H1 (cell line): ENCODE data around the gene TRUB1. TPM values are rescaled to one million over a fixed set of nuclear protein-coding genes. Genes with fewer than 3 reads are reported as not detected.

ENCODE experiments used
- CTCF ChIA-PET: fragments of 300-600 bp; sonication (Branson Sonifier 250); formaldehyde crosslinking; loops from one replicate; lab custom pipeline; 2021; ENCODE audit not compliant: partially characterized antibody; lab: Charles Lee
- POLR2A ChIA-PET: fragments of 300-600 bp; sonication (Branson Sonifier 250); formaldehyde crosslinking; loops from one replicate; lab custom pipeline; 2021; ENCODE audit warnings: inconsistent platforms; ENCODE audit not compliant: partially characterized antibody; lab: Charles Lee
- DNase-seq, 2 experiments: peaks; one replicate each; pipeline versions ENCODE4 v3.0.0 to v3.0.0-alpha.2; 2010 to 2022; ENCODE audit warnings: low spot score in 2 of 2, low read depth in 1 of 2, mixed read lengths in 1 of 2
- FAIRE-seq: peaks from 2 replicates; lab custom pipeline; 2011; peaks lifted over from hg19 to GRCh38; lab: Jason Lieb, UNC
- H2AFZ ChIP-seq: 2 replicates; pipeline ENCODE4 v1.8.1; 2012; ENCODE audit warnings: low read length, inconsistent platforms
- H2AK5ac ChIP-seq: 2 replicates; pipeline ENCODE4 v1.6.1; 2013; ENCODE audit warnings: low read depth, low read length
- H2BK120ac ChIP-seq: replicated peaks from 2 replicates; pipeline ENCODE3; 2013; ENCODE audit warnings: low read depth, low read length, inconsistent platforms
- H2BK12ac ChIP-seq: 2 replicates; pipeline ENCODE4 v1.6.1; 2013; ENCODE audit warnings: low read depth, low read length
- H2BK15ac ChIP-seq: 2 replicates; pipeline ENCODE4 v1.6.1; 2013; ENCODE audit warnings: low read length
- H2BK20ac ChIP-seq: 2 replicates; pipeline ENCODE4 v1.6.1; 2013; ENCODE audit warnings: low read length
- H2BK5ac ChIP-seq: 2 replicates; pipeline ENCODE4 v1.6.1; 2013; ENCODE audit warnings: low read depth, low read length
- H3K14ac ChIP-seq: 2 replicates; pipeline ENCODE4 v1.6.1; 2013; ENCODE audit warnings: inconsistent platforms; ENCODE audit not compliant: insufficient read length
- H3K18ac ChIP-seq: 2 replicates; pipeline ENCODE4 v1.6.1; 2013; ENCODE audit warnings: low read length; ENCODE audit errors: extremely low read depth
- H3K23ac ChIP-seq: 2 replicates; pipeline ENCODE4 v1.6.1; 2013; ENCODE audit warnings: inconsistent platforms; ENCODE audit not compliant: insufficient read length
- H3K23me2 ChIP-seq: 2 replicates; pipeline ENCODE4 v1.6.1; 2013; ENCODE audit warnings: low read depth, low read length
- H3K27ac ChIP-seq: 2 replicates; pipeline ENCODE4 v1.6.1; 2011; ENCODE audit warnings: low read depth, low read length, inconsistent platforms
- H3K27me3 ChIP-seq, 4 experiments: replicated peaks in 1 of 4; 1 replicate in 1 of 4; 2 replicates in 3 of 4; pipeline versions ENCODE4 v1.6.1 to v1.8.1; 2011 to 2013; ENCODE audit warnings: low read length in 3 of 4, mild to moderate bottlenecking in 3 of 4, inconsistent platforms in 2 of 4, mixed read lengths in 2 of 4, moderate library complexity in 1 of 4; ENCODE audit not compliant: control insufficient read depth in 3 of 4, insufficient read depth in 3 of 4; ENCODE audit errors: extremely low read depth in 1 of 4
- H3K36me3 ChIP-seq, 4 experiments: 2 replicates each; pipeline versions ENCODE4 v1.6.1 to v1.8.1; 2011 to 2013; ENCODE audit warnings: mild to moderate bottlenecking in 4 of 4, low read length in 3 of 4, moderate library complexity in 2 of 4, control low read depth in 1 of 4, inconsistent platforms in 1 of 4; ENCODE audit not compliant: insufficient read depth in 4 of 4, control insufficient read depth in 2 of 4
- H3K4ac ChIP-seq: replicated peaks from 2 replicates; pipeline ENCODE3; 2013; ENCODE audit warnings: low read length, low read depth, mixed read lengths, inconsistent platforms; ENCODE audit not compliant: insufficient read length
- H3K4me1 ChIP-seq, 4 experiments: replicated peaks in 1 of 4; 1 replicate in 1 of 4; 2 replicates in 3 of 4; pipeline versions ENCODE4 v1.6.1 to v1.8.1; 2011 to 2013; ENCODE audit warnings: low read length in 3 of 4, inconsistent platforms in 2 of 4, mixed read lengths in 1 of 4; ENCODE audit not compliant: insufficient read depth in 4 of 4, control insufficient read depth in 3 of 4
- H3K4me2 ChIP-seq, 2 experiments: 2 replicates each; pipeline versions ENCODE4 v1.6.1 to v1.8.1; 2011 to 2013; ENCODE audit warnings: low read depth in 2 of 2, low read length in 2 of 2, control low read depth in 1 of 2, inconsistent platforms in 1 of 2, mild to moderate bottlenecking in 1 of 2; ENCODE audit not compliant: insufficient read depth in 1 of 2
- H3K4me3 ChIP-seq, 4 experiments: fragments of 200-600, 300-600 bp in 1 of 4; sonication (generic), shearing (Covaris generic), sonication (Bioruptor Twin) in 1 of 4; 2 replicates each; pipeline versions ENCODE4 v1.5.1 to v1.8.1; 2011 to 2016; ENCODE audit warnings: low read length in 4 of 4, low read depth in 3 of 4, control low read depth in 2 of 4, inconsistent platforms in 2 of 4, mild to moderate bottlenecking in 2 of 4, mixed read lengths in 1 of 4, moderate library complexity in 1 of 4; ENCODE audit not compliant: insufficient read depth in 2 of 4; ENCODE audit errors: extremely low read depth in 1 of 4
- H3K56ac ChIP-seq: replicated peaks from 2 replicates; pipeline ENCODE3; 2013; ENCODE audit warnings: low read depth, mild to moderate bottlenecking, mixed read lengths, low read length, inconsistent platforms; ENCODE audit not compliant: insufficient read length
- H3K79me1 ChIP-seq: 2 replicates; pipeline ENCODE4 v1.6.1; 2013; ENCODE audit warnings: low read depth, low read length, control low read depth
- H3K79me2 ChIP-seq, 2 experiments: 2 replicates each; pipeline versions ENCODE4 v1.6.1 to v1.8.1; 2012 to 2013; ENCODE audit warnings: low read length in 2 of 2, mild to moderate bottlenecking in 2 of 2, inconsistent platforms in 1 of 2; ENCODE audit not compliant: insufficient read depth in 2 of 2, control insufficient read depth in 1 of 2
- H3K9ac ChIP-seq, 4 experiments: replicated peaks in 1 of 4; 1 replicate in 1 of 4; 2 replicates in 3 of 4; pipeline versions ENCODE4 v1.6.1 to v1.8.1; 2011 to 2013; ENCODE audit warnings: low read depth in 3 of 4, low read length in 3 of 4, control low read depth in 2 of 4, mild to moderate bottlenecking in 2 of 4, moderate library complexity in 2 of 4, inconsistent platforms in 1 of 4; ENCODE audit errors: extremely low read depth in 1 of 4
- H3K9me3 ChIP-seq, 2 experiments: 2 replicates each; pipeline versions ENCODE4 v1.6.1 to v1.8.1; 2012 to 2013; ENCODE audit warnings: mild to moderate bottlenecking in 2 of 2, moderate library complexity in 2 of 2, control low read depth in 1 of 2, inconsistent platforms in 1 of 2, low read depth in 1 of 2, low read length in 1 of 2, mixed read lengths in 1 of 2; ENCODE audit not compliant: insufficient read depth in 2 of 2
- H4K20me1 ChIP-seq, 2 experiments: replicated peaks in 1 of 2; 2 replicates each; pipeline versions ENCODE3 to v1.8.1; 2011 to 2013; ENCODE audit warnings: inconsistent platforms in 2 of 2, low read length in 2 of 2, mild to moderate bottlenecking in 1 of 2; ENCODE audit not compliant: insufficient read depth in 2 of 2, control insufficient read depth in 1 of 2
- H4K5ac ChIP-seq: 2 replicates; pipeline ENCODE4 v1.6.1; 2013; ENCODE audit warnings: low read length, low read depth, mixed read lengths, inconsistent platforms; ENCODE audit not compliant: insufficient read length
- H4K8ac ChIP-seq: 2 replicates; pipeline ENCODE4 v1.8.0; 2013; ENCODE audit warnings: mild to moderate bottlenecking, moderate library complexity, low read length, inconsistent platforms; ENCODE audit not compliant: insufficient read depth; ENCODE audit errors: extremely low read depth
- H4K91ac ChIP-seq: replicated peaks from 2 replicates; pipeline ENCODE3; 2013; ENCODE audit warnings: low read length, mixed read lengths, inconsistent platforms; ENCODE audit not compliant: insufficient read length
- POU5F1 ChIP-seq: IDR thresholded peaks from 2 replicates; pipeline ENCODE4 v1.6.1; 2011; ENCODE audit warnings: low read depth, mild to moderate bottlenecking, low read length, moderate library complexity
- WGBS, 2 experiments: shearing (Covaris generic) in 1 of 2; methylation state at CpG; one replicate each; pipeline versions ENCODE4 v1.1.6 to v1.1.7; 2013 to 2015; ENCODE audit warnings: low lambda C conversion rate in 2 of 2, mixed read lengths in 2 of 2, inconsistent platforms in 1 of 2, low coverage in 1 of 2, missing lambda C conversion rate in 1 of 2; ENCODE audit not compliant: insufficient replicate concordance in 2 of 2, insufficient coverage in 1 of 2, insufficient read length in 1 of 2; ENCODE audit errors: extremely low coverage in 1 of 2, missing lambda C conversion rate in 1 of 2; 5-methylcytosine and 5-hydroxymethylcytosine counted together
- polyA plus RNA-seq, 7 experiments: library from polyadenylated mRNA; depleted of rRNA in 3 of 7; stranded (reverse) in 5 of 7; unstranded in 2 of 7; fragments of >200 nt in 5 of 7; fragments of 200-250 nt in 2 of 7; gene quantifications; 1 replicate in 5 of 7; 2 replicates in 1 of 7; 4 replicates in 1 of 7; pipeline versions ENCODE4 v1.2.1 to v1.2.3, GENCODE V29; 2011 to 2013; ENCODE audit warnings: missing spikeins in 2 of 7, mixed read lengths in 2 of 7
- total RNA-seq: library from RNA; stranded (reverse); fragmentation: NEBNext Ultra II Directional; extraction: Animal tissue kit (Norgen Biotek cat#: 25700); gene quantifications from 2 replicates; pipeline ENCODE4 v1.2.1, GENCODE V29; 2021

TRUB1 gene
- total and polyA plus RNA-seq, 2 of the 8 experiments (the other 6 are each of a cell fraction or from before 2014, with no cell fraction given): 6.3 to 22.2 TPM

DNA sequence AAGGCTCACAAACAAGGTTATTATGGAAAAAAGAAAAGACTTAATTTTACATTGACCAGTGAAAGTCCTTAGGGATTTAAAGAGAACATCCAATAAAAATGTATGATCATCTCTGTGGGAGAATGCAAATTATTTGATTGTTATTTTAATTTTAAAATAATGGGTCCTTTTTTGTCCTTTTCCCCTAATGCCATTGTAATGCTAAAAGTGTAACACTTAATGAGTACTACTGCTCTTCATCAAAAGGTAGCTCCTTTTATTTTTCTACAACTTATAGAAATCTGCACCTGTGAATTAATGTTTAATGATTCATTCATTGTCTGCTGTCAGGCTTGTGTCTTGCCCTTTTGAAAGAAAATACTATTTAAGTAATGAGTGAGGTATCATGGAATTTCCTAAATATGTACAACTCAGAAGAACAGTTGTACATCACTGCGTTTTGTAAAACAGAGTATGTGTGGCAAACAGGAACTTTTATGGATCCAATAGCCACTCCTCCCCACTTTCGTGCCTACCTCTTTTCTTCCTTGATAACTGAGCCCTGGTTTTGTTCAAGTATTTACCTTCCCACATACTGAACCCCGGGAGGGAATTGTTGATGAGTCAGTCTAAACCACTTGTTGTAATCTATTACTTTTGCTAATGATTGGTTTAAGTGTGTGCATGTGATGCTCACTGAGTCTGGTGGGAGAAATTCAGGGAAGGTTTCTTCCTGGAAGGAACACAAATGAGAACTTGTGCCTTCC, 19.9 kb upstream of the TRUB1 start:
- Histone ChIP-seq H3K27me3 (no peaks in the 10 kb centered on the region), H4K91ac (peak overlapping the region; percentile 58), H3K14ac (no peak overlapping the region), H3K4me2 (peak overlapping the region; percentile 38 to 44; a peak in 2 of 4 replicates), H3K18ac (no peak overlapping the region), H3K4me3 (peak overlapping the region in 1 of 4 experiments; percentile 23; a peak in 1 of 8 replicates), H2AK5ac (no peak overlapping the region), H3K9me3 (no peaks in the 10 kb centered on the region), H4K20me1 (no peaks in the 10 kb centered on the region), H4K8ac (no peak overlapping the region), H3K27ac (no peak overlapping the region), H2BK12ac (0 out of 2 replicates have a peak overlapping the region, but pooled peaks have one; percentile 64), H2BK20ac (no peak overlapping the region; the same call in 1 of the 2 replicates), H3K9ac (no peak overlapping the region), H3K23ac (no peak overlapping the region), H3K4me1 (peaks cover 0 to 12% (median 3%) of the 10 kb centered on the region in 4 experiments; a peak in 3 of 7 replicates), H4K5ac (peak overlapping the region; percentile 18), H3K4ac (peak overlapping the region; percentile 16), H3K36me3 (no peaks in the 10 kb centered on the region), H3K79me1 (no peaks in the 10 kb centered on the region), H3K23me2 (no peaks in the 10 kb centered on the region; the same call in 1 of the 2 replicates), H3K56ac (no peak overlapping the region), H3K79me2 (no peaks in the 10 kb centered on the region), H2BK120ac (peak overlapping the region; percentile 52), H2AFZ (no peak overlapping the region; the same call in 1 of the 2 replicates), H2BK5ac (no peak overlapping the region; the same call in 1 of the 2 replicates), H2BK15ac (no peak overlapping the region)
- no peak for FAIRE-seq
- ChIA-PET CTCF (interaction anchor here (0.9 to 3.3 kb wide), 3 partner anchors 9 to 44 kb away, joined by 3 to 13 read pairs (median 3); no protein-coding TSS in a partner anchor), POLR2A (interaction anchor here (0.6 to 0.8 kb wide), 2 partner anchors 38 to 82 kb away, joined by 3 read pairs; no protein-coding TSS in a partner anchor)
- 42% methylated on average over 3 of the region's 3 CpGs; no CpG with 5 or more reads in 1 of the 2 experiments for WGBS, 2 experiments
- DNase-seq: no peak
- peak; percentile 69; the same call in 1 of the 2 replicates for TF ChIP-seq POU5F1
